GM10847 (cell line): ENCODE results near the gene HBEGF.

Source experiments
- POLR2A ChIP-seq: IDR thresholded peaks from 2 replicates; pipeline ENCODE4 v1.6.1; 2011; ENCODE audit not compliant: insufficient read length; ENCODE audit errors: extremely low read depth

The HBEGF gene

GRCh38 chr5:140365282-140365681 is 18.9 kb upstream of the HBEGF start:
- no peak for TF ChIP-seq POLR2A

- TF ChIP-seq POLR2A, result no peak
These were observed 18.0 kb upstream of the HBEGF start for GRCh38 chr5:140364472-140364765.

GRCh38 chr5:140363631-140364471 is 17.4 kb upstream of the HBEGF start:
- TF ChIP-seq POLR2A, result no peak

DNA sequence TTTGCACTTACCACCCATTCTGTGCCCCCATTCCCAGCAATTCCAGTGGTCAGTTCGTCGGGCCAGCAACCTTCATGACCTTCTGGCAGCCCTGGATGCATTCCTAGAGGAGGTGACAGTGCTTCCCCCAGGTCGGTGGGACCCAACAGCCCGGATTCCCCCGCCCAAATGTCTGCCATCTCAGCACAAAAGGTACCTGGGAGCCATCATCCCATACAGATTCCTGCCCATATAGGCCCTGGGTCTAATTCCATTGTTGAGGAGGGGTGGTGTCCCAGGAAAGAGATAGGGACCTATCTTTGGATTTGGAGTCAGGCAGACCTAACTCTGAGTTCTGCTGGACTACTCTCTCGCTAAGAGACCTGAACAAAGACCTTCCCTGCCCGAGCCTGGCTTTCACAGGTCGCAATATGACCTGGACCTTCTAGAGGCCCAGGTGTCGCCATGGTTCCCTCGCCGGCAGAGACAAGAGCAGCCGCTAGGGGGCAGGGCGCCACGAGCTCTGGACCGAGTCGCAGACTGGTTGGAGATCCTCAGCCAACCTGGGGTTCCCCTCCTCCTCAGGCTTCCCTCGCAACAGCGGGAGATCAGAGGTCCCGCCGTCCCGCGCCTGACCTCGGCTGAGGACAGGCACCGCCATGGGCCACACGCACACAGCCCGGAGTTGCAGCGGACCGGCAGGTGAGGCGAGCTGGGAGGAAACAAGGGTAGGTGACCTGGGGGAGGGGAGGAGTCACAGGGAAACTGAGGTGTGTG is 16.6 kb upstream of the HBEGF start:
- TF ChIP-seq POLR2A, result no peak

DNA sequence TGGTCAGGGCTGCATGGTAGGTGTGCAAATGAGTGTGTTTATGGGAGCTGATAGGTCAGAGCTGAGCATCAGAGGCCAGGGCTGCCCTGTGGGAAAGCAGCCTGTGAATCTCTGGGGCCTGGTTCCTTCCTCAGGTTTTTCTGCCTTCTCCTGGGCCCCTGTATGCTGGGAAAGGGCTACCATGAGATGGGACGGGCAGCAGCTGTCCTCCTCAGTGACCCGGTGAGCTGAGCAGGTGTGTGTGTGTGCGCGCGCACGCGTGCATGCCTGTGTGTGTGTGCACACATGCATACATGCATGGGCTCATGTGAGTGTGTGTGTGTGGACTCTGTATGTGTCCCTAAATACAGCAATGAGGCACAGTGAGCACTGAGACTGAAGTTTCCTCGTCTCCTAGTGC is 15.9 kb upstream of the HBEGF start:
- no peak for TF ChIP-seq POLR2A

GRCh38 chr5:140361901-140362300 is 15.5 kb upstream of the HBEGF start:
- TF ChIP-seq POLR2A, result no peak

DNA sequence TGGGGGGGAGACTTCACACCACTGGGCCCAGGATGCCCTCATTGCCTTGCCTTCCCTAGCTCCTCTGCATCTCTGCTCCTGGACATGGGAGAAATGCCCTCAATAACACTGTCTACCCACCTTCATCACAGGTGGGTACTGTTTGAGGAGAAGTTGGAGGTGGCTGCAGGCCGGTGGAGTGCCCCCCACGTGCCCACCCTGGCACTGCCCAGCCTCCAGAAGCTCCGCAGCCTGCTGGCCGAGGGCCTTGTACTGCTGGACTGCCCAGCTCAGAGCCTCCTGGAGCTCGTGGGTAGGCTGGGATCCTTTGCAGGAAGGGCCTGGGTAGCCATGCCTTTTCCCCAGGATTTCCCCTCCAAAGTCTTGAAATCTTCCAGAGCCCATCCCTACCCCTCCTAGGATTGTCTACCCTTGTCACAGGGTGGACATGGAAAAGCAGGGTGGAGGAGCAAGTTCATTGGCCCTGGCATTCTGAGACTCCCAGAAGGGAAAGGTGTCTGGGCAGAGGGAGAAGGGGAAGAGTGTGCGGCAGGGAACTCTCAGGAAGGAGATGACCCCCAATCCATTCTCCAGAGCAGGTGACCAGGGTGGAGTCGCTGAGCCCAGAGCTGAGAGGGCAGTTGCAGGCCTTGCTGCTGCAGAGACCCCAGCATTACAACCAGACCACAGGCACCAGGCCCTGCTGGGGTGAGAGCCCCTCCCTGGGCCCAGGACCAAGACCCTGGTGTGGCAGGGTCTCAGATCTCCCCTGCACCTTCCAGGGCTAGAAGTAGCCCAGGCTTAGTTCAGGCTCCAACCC is 14.5 kb upstream of the HBEGF start:
- no peak for TF ChIP-seq POLR2A

DNA sequence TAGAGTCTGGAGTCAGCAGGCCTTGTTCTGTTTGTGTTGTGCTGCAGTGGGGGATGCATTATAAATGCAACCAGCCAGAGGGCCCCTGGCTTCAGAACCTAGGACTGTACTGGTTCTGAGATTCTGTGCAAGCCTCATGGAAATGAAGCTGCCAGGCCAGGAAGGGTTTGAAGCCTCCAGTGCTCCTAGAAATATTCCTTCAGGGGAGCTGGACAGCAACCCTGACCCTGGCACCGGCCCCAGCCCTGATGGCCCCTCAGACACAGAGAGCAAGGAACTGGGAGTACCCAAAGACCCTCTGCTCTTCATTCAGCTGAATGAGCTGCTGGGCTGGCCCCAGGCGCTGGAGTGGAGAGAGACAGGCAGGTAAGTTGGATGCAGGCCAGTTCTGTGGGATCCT is 13.7 kb upstream of the HBEGF start, which contains the start of gene SLC4A9:
SLC4A9 (plus strand) TSS at position 94 of the 400 bp plus-strand sequence; CDS start at position 137, 43 bp downstream.
- TF ChIP-seq POLR2A, result no peak

DNA sequence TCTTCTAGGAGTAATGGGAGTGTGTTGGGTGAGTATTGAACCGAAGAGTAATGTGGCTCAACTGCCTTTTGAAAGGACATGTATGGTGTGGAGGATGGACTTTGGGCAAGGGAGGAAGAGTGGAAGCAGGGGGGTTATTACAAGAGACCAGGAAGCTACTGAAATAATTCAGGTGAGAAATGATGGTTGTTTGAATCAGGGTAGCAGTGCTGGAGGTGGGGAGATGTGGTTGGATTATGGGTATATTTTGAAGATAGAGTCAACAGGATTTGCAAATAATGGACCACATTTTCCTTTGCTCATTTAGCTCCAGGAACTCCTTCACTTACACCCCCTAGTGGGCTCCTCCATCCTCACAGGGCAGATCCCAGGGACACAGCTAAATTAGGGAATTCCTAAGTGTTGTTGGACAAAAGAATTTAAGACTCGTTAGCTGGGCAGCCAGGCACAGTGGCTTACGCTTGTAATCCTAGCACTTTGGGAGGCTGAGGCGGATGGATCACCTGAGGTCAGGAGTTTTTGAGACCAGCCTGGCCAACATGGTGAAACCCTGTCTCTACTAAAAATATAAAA is 12.4 kb upstream of the HBEGF start:
- TF ChIP-seq POLR2A, result no peak

GRCh38 chr5:140357726-140358093 is 11.3 kb upstream of the HBEGF start:
- no peak for TF ChIP-seq POLR2A

DNA sequence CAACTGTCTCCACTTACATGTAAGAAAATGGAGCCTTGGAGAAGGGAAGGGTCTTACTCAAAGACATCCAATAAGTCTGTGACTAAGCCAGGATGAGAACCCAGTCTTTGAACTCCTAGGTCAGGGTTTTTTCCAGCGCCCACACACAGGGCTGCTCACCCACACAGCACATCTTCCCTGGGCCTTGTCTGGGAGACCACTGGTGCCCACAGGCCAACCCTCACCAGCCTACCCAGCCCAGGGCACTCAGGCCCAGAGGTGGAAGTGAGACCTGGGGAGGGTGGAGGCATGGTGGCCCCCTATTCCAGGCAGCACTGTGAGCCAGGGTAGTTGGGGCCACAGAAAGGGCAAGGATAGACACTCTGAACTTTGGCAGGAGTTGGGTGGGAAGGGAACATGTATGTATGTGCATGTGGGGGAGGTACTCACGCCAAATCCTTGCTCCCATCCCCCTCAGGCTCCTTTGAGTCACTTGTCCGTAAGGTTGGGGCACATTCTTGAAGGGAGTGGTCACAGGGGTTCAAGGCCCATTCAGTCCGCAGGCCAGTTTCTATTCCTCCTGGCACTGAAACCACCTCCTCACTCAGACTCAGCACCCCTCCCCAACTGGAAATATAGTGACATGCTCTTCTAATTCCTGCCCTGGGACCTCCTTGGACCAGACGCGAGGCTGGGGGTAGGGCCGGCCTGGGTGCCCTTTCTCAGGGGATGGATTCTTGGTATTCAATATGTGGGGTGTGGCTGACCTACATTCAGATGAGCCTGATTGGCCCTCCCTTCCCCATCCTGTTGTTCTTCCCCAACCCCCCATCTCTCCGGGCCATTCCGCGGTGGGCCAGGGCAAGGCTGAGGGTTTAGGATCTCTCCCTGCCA is 10.7 kb upstream of the HBEGF start:
- no peak for TF ChIP-seq POLR2A

DNA sequence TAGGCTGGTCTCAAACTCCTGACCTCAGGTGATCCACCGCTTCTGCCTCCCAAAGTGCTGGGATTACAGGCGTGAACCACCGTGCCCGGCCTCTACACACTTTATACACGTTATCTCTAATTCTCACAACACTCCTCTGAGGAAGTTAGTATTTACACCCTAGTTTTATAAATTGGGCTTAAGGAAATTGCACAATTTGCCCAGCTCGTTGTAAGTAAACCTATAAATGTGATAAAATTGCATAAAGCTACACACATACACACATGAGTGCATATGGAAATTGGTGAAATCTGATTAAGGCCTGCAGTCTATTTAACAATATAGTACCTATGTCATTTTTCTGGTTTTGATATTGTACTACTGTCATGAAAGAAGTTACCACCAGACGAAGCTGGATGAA is 9.1 kb upstream of the HBEGF start:
- no peak for TF ChIP-seq POLR2A

DNA sequence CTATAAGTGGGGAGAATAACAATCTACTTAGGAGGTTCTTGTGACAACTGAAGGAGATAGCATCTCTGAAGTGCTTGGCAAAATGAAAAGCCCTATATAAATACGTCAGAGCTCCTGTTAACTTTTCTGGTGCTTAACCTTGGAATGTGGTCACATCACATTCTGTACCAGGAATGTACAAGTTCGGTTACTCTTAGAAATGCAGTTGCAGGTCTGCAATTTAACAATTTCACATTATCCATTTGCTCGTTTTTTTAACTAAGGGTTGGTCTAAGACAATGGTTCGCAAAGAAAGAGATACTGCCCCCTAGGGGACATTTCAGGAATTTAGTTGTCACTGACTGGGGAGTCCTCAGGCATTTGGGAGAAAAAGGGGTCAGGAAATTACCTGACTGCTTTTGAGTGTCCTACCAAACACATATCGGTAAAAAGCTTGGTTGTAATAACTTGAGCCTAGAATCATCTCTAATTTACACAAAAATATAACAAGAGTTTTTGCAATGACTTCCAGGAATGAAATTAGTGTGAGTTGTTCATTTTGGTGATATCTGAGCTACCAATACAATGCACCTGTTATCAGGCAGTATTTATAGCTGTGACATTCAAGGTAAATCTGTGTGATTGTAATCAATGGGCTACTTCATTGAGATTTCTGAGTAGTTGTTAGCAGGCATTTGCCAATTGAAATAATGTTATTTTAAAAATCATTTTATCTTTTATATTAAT is 5.4 kb upstream of the HBEGF start:
- no peak for TF ChIP-seq POLR2A

DNA sequence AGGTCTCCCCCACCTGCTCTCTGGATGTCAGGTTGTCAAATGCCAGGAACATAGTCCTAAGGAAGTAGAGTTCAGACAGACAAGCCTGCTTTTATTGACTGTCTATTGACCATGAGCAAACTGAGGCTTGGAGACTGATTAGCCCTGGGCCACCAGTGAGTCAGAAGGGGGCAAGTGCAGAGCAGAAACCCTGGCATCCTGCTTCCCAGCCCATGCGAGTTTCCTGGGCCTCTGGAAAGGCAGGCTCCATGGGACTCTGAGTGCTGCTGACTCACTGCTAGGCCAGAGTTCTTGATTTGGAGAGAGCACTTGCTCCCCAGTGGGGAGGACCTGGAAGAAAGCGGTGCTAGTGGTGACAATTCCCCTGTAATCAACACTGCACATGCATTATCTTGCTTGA is 2.8 kb upstream of the HBEGF start:
- no peak for TF ChIP-seq POLR2A
